HG03060 (cell line): ENCODE data around the gene RPGRIP1.
"Not testable (repeated sequence)": the region's sequence is repeated elsewhere in the genome, so short reads cannot be mapped to it uniquely, and the experiment has no call there.

ENCODE experiments used
- ATAC-seq: cut with Tn5 transposase; IDR thresholded peaks from one replicate; pipeline ENCODE4 v1.9.1; 2021; ENCODE audit warnings: low read depth, moderate number of reproducible peaks; ENCODE audit not compliant: unreplicated experiment

RPGRIP1 gene

GRCh38 chr14:21258005-21258888 is 21.6 kb upstream of the RPGRIP1 start:
- no peak for ATAC-seq

- no peak for ATAC-seq
These were observed 20.7 kb upstream of the RPGRIP1 start for GRCh38 chr14:21258889-21259787.

GRCh38 chr14:21261824-21262223 is 18.1 kb upstream of the RPGRIP1 start:
- ATAC-seq = no peak

- no peak for ATAC-seq
These were observed 17.5 kb upstream of the RPGRIP1 start for GRCh38 chr14:21262410-21262809.

- ATAC-seq = no peak
These were observed 16.4 kb upstream of the RPGRIP1 start for GRCh38 chr14:21263284-21264024.

GRCh38 chr14:21264025-21264801 is 15.7 kb upstream of the RPGRIP1 start:
- ATAC-seq = no peak

- no peak for ATAC-seq
These were observed 12.4 kb upstream of the RPGRIP1 start for GRCh38 chr14:21267431-21267845.

GRCh38 chr14:21267886-21268616 is 11.8 kb upstream of the RPGRIP1 start:
- ATAC-seq = no peak

GRCh38 chr14:21268617-21269251 is 11.1 kb upstream of the RPGRIP1 start:
- ATAC-seq = no peak

- ATAC-seq = peak; percentile 90
These were observed 10.4 kb upstream of the RPGRIP1 start, which contains the start of gene HNRNPC for GRCh38 chr14:21269252-21270046. HNRNPC (minus strand) TSS chr14:21269442; CDS start chr14:21234193, 35,249 bp downstream.

- not testable (repeated sequence) for ATAC-seq
These were observed 7.2 kb upstream of the RPGRIP1 start for GRCh38 chr14:21272661-21273060.

GRCh38 chr14:21275261-21275858 is 4.5 kb upstream of the RPGRIP1 start:
- ATAC-seq = no peak

- no peak for ATAC-seq
These were observed 1.3 kb upstream of the RPGRIP1 start for GRCh38 chr14:21278632-21279031.

- ATAC-seq = not testable (repeated sequence)
These were observed 2.0 kb downstream of the RPGRIP1 start for GRCh38 chr14:21281917-21282316.

GRCh38 chr14:21286516-21286915 is 6.6 kb downstream of the RPGRIP1 start:
- ATAC-seq = not testable (repeated sequence)

- no peak for ATAC-seq
These were observed 7.3 kb downstream of the RPGRIP1 start for GRCh38 chr14:21287168-21287567.

- not testable (repeated sequence) for ATAC-seq
These were observed 14.1 kb downstream of the RPGRIP1 start for GRCh38 chr14:21294026-21294425.
